ENCODE results near the gene PRPF18.

GRCh38 chr10:13628661-13629060 is 41.9 kb downstream of the PRPF18 start:
- no peak for TF ChIP-seq CTCF (IDR thresholded peaks at IDR 0.05)
- no peak for TF ChIP-seq POLR2A (IDR thresholded peaks at IDR 0.05)
